T-helper 1 cell (primary cell): Measurements from ENCODE around the gene GPC6.
A peak's percentile ranks its signal among the peaks of the same experiment; 100 is the strongest.

ENCODE experiments used
- DNase-seq, 5 donors: peaks; one replicate each; pipeline ENCODE4 v3.0.0-alpha.2; 2012 to 2020

Gene GPC6

DNA sequence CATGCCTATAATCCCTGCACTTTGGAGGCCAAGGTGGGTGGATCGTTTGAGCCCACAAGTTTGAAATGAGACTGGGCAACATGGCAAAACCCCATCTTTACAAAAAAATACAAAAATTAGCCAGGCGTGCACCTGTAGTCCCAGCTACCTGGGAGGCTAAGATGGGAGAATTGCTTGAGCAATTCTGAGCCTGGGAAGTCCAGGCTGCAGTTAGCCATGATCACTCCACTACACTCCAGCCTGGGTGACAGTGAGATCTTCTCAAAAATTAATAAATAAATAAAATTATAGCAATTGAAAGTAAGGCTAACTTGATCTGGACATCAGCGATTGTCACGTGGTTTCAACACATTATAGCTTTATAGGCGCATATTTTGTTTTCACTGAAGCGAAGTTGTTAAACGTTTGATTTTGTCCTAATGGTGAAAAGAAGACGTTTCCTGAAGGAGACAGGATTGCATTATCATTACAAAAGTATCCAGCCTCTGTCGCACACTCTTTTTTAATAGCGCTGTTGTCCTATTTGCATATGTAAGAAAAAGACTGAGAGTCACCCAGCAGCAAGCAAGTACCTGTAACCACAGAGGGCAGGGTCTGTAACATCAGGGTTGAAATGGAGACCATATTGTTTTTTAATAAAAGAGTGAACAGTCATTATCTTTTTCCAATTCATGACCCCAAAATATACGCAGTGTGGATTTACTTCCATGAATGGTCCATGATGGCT lies 917.2 kb downstream of the GPC6 start:
- no peak for DNase-seq

DNA sequence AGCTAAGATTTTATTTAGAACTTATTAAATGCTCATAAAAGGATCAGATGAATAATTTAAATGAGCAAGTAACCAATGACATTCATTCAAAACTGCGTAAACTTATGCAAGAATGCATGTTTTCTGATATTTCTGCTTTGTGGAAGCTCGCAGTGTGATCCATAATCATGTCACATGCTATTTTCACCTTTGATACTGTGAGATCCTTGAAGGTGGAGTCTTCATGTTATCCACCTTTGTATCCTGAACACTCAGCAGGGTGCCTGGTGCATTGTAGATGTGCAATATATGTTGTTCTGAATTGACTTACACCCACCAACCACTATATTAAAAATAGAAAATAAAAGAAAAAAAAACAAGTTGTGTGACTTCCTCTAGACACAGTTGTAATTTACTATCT lies 919.4 kb downstream of the GPC6 start:
- DNase-seq = no peak

DNA sequence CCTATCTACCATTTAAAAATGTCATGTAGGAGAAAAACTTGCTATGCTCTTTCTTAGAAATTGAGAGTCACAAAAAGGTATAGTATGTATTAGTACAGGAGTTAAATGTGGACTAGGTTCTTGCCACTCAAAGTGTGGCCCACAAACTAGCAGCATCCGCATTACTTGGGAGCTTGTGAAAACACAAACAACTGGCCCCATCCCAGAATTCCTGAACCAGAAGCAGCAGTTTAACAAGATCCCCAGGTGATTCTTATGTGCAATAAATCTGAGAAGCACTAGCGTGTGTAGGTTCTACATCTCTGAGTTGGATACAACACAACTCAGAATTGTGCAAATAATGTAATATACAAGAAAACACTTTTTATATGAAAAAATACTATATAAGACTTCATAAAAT lies 927.0 kb downstream of the GPC6 start:
- DNase-seq = no peak

DNA sequence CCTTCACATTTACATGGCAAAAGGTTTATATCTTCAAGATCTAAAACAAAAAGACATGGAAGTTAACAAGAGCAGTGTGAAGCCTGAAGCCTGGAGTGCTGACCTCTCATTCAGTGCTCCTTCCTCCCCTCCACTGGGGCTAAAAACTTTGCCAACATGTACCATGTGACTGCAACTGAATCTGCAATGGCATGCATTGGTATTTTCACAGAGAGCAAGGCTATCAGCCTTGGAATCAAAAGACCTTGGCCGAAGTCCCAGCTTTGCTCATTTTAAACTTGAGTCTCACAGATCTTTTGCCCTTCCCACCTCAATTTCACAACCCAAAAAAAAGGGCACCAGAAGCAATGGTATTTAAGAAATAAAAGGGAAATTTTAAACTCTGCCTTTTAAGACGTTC lies 927.8 kb downstream of the GPC6 start:
- no peak for DNase-seq

DNA sequence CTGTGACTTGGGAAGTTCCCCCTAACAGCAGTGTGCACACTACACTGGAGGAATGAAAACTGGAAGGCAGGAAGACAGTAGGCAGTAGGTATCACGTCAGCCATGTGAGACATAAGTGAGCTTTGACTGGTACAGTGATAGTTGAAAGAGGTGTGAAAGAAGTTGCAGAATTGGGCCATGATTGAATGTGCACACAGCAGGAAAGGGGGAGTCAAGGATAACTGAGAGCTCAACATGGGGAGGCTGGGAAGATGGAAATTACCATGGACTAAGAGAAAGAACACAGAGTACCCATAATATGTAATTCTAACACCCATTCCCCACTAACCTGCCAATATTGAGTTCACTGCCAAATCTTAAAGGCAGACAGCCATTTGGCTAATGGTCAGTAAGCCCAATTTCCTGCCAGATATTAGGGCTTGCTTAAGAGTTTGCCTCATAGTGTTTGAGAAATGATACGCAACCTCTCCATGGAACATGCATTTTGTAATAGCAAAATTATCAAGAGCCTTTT lies 931.2 kb downstream of the GPC6 start:
- DNase-seq = no peak

DNA sequence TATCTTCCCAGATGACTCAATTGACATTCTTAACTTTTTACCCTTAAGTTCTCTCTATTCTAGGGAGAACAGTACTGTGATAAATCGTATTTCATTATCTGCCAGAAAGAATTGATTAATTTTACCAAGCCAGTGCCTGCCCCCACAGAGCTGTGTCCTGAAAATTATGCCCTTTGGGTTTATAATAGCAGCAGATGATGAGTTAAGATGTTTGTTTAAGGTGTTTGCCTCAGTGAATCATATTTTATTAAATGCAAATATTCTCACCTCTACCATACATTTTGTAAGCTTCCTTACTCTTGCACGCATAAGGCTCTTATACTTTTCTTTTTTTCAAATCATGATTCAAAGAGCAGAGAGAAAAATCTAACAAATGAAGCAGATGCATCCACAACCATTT lies 934.3 kb downstream of the GPC6 start:
- DNase-seq = no peak

DNA sequence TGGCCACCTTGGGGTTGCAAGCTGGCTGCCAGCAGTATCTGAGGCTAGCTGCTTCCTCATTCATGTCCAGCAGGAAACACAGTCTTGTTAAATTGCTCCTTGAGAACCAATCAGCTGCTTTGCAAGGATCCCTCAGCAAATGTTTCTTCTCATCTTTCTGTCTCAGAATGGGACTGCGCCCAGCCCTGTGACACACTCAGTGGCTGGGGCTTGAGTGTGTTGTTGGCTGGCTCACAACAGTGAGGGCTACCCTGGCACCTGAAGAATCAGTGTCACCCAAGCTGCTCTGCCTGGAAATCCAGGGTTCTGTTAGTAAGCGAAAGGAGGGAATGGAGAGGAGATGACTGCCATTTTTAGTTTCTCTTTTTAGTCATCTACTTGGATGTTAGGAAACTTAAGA lies 935.7 kb downstream of the GPC6 start:
- DNase-seq = no peak

DNA sequence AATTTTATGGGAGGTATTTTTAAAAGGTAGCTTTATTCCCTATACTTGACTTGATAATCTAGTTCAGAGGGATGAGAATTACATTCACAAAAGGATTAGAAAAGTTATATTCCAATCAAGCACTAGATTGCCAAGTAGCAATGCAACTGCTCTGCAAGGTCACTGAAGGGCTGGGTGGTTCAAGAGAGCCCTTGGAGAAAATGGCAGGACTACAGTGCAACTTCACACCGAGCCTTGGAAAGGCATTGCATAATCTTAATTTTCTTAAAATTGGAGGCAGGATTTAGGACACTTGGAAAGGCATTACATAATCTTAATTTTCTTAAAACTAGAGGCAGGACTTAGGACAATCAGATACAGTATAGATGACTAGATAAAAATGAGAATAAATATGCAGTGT lies 936.9 kb downstream of the GPC6 start:
- no peak for DNase-seq

DNA sequence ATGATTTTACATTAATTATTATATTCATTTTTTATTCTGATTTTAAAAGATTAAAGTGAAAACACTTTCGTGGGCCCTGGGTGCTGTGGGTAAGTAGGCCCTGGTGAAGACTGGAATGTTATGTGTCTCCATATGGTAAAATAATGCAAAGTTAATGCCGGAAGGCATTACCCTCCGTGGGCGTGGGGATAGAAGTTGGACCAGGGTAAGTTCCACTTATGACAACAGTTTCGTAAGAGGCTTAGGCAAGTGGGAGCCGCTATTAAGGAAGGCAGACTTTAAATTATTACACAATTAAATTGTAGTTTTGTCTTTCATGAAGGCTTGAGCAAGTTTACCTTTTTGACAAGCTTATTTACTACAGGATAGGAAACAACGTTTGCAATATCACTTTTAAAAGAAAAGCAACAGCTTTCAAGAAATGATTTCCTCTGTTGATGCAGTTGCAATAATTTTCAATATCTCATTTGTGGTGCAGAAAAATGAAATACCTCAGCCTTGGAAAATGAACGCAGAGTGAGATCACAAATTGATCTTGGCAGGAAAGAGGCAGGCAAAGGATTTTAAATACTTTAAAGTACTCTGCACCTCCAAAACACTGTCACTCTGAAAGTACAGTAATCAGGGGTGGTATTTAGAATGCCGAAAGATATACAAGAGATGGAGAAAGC lies 942.3 kb downstream of the GPC6 start:
- no peak for DNase-seq

DNA sequence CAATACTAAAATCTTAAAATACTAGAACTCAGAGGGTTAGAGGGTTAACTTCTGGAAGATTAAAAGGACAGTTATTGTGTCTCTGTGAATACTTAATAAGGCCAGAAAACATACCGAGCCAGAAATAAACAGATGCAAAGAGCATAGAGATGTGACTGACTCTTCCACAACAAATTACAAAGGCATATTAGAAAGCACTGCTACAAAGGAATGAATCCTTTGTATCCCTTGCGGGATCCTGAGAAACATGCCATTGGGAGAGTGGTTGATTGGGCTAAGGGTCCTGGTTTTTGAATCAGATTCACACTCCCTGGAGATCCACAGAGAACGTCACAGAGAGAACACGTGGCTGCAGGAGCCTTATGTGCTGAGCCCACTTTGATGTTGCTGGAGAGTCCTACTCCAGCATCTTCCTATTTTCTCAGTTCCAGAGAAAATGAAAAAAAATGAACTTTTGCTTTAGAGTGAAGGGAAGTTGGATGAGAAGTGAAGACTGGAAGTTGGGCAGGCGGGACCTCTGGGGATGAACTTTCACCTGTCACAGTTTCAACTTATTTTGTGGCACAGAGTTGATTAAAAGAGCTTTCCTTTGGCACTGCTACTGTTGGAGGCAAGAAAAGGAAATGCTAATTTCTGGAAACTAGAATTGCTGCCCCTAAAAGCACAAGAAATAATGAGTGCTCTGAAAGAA lies 943.0 kb downstream of the GPC6 start:
- DNase-seq = no peak

DNA sequence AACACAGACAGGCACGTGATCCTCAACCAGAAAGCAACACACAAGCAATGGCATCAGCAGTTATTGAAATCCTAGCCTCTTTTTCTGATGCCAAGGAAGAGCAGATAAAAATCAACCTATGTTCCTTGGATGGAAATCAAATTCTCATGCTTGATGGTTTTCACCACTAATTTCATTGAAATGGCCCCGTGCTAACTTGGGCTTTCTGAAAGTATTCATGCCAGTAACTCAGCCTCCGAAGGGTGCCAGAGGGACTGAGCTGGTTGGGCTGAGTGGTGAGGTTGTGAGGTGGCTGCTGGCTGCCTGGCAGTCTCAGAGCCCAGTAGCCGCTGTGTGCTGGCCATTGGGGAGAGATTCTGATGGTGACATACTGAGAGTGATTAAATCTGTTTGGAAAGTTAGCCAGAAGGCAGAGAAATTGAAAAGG lies 943.6 kb downstream of the GPC6 start:
- DNase-seq = no peak

DNA sequence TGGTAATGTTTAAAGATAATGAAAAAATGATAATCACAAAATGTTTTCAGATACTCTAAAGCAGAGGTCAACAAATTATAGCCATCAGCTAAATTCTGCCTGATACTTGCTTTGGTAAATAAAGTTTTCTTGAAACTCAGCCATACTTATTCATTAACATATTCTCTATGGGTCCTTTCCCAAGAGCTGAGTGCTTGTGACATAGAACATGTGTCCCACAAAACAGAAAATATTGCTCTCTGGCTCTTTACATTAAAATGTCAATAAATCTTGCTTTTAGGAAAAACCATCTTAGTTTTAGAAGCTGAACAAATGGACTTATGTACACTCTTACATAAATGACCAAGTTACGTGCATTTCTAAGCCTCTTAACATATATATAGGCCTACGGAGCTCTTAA lies 945.8 kb downstream of the GPC6 start:
- DNase-seq = no peak

DNA sequence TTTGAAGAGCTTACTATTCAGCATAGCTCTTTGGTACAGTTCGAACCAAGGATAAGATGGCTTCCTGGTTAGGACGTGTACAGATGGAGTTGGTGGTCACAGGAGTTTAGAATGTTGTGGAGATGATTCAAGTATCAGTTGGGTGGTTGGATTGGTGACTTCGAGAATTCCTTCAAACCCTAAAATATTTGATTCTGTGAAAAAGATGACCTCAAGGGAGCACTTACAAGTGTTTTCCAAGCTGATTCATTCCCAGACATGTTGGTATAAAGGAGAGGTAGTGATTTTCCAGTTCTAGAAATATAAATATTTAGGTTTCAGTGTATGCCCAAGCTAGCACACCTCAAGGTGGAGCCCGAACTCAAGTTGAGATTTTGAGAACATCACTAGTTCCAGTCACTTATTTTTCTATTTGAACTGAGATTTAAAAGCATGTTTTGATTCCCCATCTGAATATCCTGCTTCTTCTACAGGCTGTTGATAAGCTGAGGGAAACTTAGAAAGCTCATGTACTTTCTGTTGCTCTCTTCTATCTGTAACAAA lies 946.8 kb downstream of the GPC6 start:
- DNase-seq = no peak

DNA sequence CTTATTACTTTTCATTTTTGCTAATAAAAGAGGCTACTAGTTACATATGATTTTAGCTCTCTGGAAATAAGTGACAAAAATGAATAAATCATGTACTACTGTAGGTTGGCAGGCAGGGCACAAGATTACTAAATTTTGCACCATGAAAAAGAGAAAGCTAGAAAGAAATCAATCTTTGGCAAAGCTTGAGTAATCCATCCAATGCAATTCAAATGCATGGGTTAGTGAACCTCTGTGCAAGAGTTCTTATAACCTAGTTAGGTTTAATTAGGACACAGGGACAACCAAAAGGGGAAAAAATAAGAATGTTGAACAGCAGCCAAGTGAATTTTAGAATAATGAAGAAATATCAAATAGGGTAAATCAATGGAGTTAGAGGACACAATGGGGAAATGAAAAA lies 947.4 kb downstream of the GPC6 start:
- no peak for DNase-seq

DNA sequence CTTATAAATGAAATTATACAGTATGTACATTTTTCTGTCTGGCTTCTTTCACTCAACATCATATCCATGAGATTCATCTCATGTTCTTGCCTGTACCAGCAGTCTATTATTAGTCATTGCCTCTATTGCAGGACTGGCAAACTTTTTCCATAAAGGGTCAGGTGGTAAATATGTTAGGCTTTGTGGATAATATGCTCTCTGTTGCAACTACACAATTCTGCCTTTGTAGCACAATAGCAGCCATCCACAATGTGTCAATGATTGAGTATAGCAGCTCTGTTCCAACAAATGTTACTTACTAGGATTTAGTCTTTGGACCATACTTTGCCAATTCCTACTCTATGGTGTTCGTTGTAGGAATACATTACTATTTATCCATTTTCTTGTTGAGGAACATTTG lies 948.5 kb downstream of the GPC6 start:
- DNase-seq = no peak

DNA sequence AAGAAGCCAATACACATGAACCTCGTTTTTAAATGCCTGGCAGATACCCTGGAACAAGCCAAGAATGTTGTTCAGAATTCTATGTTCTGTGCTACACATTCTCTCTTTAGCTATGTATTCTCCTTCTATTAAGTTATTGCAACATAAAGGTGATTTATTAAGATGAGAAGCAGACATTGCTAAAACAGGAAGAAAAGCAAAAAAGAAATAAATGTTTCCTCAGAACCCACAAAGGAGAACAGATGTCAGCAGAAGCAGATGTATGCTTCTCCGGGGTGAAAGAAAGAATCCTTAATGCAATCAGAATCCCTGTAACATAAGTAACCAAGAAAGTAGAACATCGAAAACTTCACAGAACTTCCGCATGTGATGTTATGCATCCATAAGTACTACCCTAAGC lies 950.0 kb downstream of the GPC6 start:
- DNase-seq = no peak

DNA sequence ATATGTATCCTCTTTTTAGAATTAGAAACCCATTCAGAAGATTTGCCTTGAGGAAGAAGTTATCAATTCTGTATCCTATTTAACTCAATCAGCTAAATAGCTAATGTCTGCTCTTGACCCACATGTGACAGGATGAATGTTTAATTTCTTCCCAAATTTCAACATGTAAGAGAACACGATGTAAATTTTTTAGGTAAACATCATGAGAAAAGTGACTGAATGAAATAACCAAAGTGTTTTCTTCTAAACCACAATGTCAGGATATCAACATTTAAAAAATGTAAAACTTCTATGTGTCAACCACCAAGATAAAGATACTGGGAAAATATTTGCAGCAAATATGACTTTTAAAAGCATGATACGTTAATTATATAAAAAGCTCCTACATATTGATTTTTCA lies 950.4 kb downstream of the GPC6 start:
- DNase-seq = no peak

DNA sequence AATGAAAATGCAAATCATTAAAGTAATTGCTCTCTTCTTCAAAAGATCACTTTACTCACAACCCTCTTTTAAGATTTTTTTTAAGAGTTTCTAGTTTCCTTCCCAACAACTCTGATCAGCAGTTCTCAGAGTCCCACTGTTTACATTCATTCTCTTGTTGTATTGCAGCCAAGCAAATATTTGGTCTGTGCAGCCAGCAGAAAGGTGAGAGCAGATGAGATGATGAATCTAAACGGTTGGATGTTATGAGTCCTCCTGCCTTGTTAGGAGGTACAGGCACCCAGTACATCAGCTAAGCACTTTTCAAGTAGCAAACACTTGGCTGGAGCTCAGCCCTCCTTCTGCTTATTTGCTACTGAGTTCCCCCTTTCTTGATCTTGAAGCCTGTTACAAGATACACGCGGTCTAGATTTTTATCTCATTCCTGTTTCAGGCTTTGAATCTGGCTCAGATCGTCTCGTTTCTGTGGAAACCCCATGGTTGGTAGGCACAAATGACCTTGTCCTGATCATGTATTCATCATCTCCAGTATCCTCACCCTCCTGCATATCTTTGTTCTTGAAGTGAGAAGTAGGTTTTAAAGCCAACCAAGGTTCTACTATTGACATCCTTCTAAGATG lies 952.1 kb downstream of the GPC6 start:
- peak in 1 of 5 donors; percentile 1 for DNase-seq

DNA sequence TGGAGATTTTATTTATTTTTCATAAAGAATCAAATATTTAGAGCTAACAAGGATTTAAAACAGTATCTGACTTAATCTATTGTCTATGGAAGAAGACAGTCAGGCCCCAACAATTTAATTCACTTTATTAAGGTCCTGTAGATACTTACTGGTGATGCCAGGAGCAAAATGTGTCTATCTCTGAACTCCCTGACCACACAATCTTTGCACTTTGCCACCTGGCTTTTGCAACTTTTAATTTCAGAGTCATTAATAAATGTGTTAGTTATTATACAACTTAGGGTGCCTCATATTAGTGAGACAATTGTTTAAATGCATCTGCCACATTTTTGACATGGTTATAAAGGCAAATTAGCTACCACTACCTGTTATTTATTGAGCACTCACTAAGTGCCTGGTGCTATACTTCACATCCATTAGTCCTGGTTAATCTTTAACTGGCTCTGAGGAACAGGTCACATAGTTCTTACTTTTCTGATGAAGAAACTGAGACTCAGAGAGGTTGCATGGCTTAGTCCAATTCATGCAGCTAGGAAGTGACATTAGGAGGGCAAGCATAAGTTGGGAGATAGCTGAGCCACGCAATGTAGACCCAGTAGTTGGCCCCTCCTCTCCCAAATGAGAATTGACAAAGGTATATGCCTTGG lies 955.0 kb downstream of the GPC6 start:
- DNase-seq = no peak

DNA sequence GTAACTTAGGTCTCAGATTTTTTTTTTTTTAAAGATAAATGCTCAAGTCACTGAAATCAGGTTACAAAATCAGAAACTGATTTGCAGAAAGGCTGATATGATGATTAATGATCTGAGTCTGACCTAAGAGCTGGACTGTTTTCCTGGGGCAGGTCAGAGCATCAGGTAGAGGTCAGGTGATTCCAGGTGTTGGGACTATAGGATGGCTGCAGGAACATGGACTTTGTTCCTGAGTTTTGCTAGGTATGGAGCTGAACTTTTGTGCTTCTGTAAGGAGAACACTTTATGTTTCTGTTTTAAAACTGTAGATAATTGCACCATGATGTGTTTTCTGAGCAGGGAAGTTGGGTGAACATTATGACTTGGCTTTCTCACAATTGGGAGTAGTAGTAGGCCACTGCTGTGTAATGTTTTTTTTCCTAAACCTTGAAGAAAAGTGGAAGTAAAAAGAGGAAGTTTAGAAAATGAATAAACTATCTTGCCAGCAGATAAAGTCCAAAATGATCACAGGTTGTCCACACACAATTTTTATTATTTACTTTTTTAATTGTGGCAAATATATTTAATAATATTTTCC lies 955.7 kb downstream of the GPC6 start:
- DNase-seq = no peak

DNA sequence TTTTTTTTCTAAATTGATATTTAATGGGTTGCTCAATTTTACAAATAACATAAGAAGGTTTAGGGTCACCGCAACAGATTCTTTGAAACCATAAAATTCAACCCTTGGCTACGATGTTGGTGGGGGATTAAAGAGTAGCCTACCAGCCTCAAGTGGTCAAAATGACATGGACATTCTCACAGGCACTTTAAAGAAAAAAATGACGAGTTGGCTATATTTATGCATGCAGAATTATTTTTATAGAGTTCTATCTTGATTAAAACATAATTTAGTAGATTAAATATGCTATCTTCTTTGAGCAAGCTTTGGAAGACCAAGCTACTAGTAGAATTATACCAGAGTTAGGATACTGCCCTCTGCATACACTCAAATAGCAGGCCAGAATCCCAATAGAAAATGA lies 959.9 kb downstream of the GPC6 start:
- DNase-seq = no peak

DNA sequence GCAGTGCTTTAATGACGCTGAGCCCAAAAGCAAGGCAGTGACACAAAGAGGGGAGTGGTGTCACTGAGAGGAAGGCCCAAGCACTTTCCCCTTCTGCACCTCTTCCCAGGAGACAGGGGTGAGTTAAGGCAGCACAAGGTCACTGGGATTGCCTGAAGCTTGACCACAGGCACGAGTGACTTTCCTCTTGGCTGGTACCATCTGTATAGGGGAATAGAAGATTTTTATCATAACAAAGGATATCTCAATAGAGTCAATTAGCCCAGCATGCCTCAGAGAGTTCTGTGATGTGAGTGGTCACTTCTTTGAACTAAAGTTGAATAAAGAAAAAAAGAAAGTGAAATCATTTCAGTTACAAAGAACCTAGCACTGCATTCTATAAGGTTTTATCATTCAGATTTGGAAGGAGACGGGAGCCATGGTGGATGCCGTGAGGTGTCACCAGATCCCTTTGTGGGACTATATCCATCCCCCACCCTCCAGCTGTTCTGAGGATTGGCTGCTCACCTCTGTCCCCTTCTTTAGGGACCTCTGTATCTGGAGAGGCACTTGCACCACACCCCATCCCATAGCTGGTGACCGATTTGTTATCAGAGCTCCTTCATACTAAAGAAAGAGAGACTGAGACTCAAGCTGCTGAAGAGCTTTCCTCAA lies 961.7 kb downstream of the GPC6 start:
- DNase-seq = no peak
